GM21423 (cell line): ENCODE results near the gene OSBPL10.

Source experiments
- ATAC-seq: cut with Tn5 transposase; IDR thresholded peaks from one replicate; pipeline ENCODE4 v1.9.1; 2021; ENCODE audit warnings: mild to moderate bottlenecking, moderate library complexity; ENCODE audit not compliant: unreplicated experiment

OSBPL10 gene

DNA sequence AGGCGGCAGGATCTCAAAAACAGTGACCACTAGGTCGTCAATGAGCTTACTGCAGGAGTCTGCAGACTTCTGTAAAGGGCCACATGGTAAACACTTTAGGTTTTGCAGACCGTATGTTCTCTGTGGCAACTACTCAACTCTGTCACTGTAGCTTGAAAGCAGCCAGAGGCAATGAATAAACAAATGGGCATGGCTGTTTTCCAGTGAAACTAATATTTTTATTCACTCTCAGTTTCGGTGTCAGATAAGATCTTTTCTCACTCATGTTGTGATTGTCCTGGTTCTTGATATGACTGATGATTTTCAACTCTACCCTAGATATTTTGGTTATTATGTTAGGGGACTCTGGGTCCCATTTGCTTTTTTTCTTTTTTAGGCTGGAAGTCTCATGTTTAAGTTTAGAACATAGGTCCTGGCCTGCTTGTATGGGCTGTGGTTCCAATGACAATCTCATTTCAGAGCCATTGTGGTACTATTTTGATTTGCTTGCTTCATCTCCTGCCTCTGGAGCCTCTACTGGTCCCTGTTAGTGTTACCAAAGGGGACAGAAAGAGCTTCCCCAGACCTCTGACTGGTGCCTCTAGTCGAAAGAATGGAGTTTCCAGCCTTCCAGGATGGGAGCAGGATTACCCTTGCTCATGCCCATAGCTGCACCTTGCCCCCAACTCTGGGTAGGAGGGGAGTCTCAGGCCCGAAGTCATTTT is 226.3 kb downstream of the OSBPL10 start:
- ATAC-seq: peak; percentile 80

DNA sequence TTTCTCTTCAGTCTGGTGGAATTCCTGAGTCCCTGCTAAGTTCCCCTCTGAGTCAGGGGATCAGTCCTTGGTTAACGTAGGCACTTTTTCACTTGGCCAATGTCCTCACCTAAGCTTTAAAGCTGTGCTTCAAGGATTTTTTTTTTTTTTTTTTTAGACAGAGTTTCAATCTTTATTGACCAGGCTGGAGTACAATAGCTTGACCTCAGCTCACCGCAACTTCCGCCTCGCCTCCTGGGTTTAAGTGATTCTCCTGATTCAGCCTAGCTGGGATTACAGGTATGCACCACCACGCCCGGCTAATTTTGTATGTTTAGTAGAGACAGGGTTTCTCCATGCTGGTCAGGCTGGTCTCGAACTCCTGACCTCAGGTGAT is 228.0 kb downstream of the OSBPL10 start:
- no peak for ATAC-seq

DNA sequence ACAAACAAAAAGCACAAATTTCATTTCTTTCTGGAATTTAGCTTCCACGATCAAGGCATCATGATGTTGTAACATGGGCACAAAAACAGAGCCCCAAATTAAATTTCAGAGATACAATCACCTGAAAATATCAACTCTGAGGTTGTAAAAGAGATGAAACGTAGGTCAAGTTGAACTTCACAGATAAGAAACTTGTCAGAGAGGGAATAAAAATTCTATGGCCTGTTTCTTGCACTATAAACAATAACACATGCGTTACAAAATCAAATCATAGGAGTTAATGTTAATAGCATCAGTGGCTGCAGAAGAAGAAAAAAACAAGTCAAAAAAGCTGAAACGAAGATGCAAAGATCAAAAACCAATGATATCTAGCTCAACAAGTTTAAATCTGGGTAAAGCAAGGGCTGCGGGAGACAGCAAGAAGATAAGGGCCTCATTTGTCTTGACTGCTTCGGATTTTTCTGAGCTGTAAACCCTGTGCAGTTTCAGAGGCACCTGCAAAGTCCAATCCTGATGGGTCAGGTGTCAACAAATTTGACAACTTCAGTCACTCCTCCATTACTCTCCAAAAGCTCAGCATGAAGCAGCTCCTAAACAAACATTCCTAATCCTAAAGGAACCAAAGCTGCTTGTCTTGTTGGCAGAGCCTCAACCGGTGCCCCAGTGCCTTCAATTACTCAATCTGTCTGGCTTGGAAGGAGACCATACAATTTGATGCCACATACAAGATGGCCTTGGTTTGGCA is 228.6 kb downstream of the OSBPL10 start:
- no peak for ATAC-seq

DNA sequence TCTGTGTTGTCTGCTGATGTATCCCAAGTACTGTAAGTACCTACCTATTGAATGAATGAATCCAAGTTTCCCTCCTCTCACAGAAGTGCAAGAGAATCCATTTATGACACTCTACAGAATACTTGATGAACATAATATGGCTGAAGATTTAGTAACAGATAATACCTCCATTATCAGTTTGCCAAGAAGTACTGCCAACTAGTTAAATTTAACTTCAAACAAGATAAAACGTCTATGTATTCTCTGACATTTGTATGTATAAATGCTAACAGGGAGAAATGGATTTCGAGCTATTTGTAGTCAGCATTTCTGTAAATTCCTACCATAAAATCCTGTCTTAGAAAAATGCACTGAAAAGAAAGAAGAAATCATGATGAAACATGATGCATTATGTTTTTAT is 230.7 kb downstream of the OSBPL10 start:
- no peak for ATAC-seq

DNA sequence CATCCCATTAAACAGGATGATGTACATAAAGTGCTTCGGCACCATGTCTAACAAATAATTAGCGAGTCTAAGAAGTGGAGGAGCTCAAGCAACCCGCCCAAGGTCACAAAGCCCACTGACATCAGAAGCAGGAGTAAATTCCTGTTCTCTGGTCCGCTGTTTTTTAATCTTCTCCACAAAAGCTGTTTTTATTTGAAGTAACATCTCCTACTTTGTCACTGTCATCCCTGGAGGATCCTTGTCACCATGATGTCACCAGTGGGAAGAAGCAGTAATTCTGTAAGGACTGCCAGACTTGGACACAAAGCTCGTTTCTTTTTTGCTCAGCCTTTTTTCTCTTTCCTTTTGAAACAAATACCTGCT is 232.1 kb downstream of the OSBPL10 start:
- no peak for ATAC-seq

DNA sequence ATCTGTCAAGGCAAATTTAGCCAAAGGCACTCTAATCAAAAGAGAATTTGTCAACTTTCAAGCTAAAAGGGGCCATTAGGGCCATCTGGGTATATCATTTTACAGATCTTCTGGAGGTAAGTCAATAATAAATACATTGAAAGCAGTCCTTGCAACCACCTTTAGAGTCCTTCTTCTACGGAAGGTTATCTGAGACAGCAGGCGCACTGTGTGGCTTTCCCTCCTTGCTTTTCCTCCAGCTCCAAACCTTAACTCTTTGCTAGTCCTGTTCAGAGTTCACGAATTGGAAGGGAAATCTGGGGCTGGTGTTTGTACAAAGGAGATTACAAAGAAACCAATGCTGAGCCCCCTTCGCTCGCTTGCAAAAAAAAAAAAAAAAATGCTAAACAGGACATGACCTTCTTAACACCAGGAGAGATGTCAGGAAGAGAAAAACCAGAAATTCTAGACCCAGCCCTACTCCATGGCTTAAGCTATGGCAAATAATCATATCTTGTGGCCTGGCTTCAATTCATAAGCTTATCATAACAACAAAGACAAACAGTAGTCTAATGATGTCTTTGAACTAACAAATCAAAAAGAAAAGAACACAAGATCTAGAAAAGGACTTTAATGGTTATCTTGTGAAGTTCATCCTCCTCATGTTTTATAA is 232.7 kb downstream of the OSBPL10 start:
- ATAC-seq: no peak

DNA sequence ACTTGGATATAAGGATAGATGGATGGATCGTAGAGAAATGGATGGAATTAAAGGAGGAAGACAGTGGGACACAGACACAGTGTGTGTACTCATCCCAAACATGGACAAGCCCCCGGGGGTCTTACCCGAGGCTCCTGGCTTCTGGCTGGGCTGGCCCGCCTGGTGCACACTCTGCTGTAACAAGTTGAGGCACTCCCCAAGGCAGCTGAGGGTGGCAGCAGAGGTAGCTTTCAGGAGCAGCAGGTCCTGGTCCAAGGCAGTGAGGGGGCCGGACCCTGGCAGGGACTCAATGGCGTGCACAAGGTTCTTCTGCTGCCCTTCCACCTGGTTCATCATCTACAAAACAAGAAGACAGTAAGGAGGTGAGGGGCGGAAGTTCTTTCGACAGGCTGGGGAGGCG is 233.3 kb downstream of the OSBPL10 start:
- no peak for ATAC-seq

DNA sequence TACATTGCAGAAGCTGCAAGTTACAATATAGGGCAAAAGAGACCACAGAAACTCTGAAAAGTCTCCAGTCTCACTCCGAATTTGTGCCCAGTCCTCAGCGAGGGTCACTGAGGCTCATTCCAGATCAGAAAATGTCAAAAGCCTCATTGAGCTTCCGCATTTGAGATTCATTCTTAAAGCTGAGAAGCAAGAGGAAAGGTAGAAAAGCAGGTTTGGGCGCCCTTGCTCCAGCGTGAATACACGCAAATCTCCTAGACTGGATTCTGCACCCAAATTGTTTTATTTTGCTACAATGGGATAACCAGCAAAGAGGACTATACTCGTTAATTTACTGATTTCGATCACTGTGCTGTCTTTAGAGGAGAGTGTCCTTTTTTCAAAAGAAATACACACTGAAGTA is 236.1 kb downstream of the OSBPL10 start:
- no peak for ATAC-seq

DNA sequence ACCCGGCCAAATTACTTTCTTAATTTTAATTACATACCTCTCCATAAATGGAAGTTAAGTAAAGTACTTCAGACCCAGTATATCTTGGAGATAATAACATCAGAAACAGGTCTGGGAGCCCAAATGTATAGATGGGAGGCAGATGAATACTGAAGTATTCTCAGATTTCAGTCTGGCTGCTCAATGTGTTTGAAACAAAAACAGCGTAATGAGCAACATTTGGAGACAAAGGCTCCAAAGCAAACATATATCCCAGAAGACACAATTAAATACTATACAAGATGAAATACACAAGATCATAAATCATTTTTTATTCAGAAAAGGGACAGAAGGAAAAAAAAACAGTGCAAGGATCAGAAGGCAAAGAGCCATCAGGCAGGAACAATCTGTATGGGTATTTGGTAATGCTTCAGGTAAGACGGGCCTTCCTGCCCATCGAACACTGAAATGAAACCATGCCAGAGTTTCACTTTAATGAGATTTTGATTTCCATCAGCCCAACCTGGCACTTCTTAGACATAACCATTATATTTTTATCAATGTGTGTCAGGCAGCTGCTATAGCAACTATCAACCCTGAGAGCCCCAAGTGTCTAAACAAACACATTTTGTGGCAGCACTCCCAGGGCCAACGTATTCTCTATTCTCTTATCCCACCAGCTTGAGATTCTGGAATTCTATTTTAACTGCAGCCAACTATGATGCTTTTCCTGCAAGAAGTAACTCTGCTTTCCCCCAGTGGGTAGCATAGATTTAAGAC is 237.6 kb downstream of the OSBPL10 start:
- no peak for ATAC-seq

DNA sequence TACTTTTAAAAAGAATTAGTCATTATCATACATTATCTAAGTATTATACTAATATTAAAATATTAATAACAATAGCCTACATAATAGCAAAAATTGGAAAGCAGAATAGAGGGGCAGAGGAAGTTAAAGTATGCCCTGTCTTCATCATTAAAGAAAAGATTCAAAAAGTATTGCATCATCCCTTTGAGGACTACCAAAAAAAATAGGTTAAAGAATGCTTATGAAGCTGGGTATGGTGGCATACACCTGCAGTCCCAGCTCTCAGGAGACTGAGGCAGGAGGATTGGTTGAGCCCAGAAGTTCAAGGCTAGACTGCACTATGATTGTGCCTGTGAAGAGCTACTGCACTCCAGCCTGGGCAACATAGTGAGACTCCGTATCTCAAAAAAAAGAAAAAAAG is 240.7 kb downstream of the OSBPL10 start:
- ATAC-seq: no peak

DNA sequence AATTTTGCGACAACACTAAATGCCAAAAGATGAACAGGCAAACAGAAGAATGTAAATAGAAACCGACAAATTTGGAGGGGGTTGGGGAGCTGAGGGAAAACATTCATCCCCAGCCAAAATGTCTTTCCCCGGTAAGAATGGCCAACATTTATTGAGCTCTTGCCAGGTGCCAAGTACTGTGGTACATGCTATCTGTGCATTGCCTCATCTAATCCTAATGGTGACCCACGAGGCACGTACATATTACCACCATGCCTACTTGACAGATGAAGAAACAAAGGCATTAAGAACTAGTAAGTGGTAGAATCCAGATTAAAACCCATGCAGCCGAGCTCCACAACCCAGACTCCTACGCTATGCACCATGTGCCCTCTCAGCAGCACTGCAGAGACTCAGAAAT is 242.7 kb downstream of the OSBPL10 start:
- no peak for ATAC-seq

DNA sequence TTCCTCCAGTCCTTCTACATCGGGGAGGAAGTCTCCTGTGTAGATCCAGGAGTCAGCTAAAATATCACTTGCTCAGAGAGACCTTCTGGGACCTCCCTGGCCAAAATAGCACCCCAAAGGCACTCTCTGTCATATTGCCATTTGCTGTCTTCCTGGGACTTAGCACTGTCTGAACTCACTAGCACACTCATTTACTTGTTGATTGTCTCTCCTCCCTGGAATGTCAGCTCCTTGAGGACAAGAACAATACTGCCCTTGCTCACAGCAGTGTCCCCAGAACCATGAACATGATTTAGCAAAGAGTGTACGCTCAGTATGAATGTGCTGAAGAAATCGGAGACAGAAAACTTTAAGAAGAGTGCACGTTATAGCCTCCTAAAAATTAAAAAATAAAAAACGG is 245.4 kb downstream of the OSBPL10 start:
- no peak for ATAC-seq

DNA sequence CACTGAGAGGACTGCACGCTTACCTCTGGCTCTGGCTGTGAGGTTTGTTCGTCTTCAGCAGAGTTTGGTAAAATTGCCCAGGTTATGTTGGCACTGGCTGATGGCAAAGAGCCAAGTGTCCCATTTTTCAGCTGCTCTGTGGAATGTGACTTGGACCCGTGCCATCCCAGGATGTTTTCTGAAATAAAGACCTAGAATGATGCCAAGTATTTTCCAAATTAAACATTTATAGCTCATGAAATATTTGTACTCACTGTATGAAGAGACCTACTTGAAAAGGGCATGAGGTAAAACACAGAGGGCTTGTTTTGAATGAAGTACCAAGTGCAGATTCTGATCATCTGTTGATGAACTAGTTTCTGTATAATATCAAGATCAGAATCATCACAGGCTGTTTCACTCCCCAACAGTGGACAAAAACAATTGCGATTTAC is 247.8 kb downstream of the OSBPL10 start:
- no peak for ATAC-seq

DNA sequence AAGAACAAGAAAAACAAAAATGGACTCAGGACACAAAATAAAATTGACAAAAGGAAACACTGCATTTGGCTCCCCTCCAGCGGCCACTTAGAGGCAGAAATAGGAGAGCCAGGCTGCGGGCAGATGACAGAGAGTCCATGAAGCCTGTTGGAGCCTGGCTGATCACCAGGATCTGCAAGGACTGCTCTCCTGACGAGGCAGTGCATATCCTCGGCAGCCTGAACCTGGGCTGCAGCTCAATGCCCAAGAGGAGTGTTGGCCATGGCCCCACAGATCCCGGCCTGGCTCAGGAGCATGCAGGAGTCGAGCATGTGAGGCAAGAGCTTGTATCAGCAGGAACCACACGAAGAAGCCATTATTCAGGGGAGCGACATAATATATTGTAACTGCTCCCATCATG is 248.5 kb downstream of the OSBPL10 start:
- no peak for ATAC-seq

DNA sequence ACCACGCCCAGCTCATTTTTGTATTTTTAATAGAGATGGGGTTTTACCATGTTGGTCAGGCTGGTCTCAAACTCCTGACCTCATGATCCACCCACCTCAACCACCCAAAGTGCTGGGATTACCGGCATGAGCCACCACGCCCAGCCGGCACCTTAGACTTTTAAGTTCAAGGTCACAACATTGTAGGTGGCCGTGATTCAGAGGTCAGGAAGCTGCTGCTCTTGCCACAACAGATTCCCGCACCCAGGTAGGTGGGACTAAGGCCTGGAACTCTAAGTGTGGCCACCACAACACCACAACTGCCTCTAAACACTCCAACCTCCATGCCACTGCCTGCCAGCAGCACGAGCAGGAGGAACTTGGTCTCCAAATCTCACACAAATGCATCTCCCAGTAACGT is 251.5 kb downstream of the OSBPL10 start:
- ATAC-seq: no peak

DNA sequence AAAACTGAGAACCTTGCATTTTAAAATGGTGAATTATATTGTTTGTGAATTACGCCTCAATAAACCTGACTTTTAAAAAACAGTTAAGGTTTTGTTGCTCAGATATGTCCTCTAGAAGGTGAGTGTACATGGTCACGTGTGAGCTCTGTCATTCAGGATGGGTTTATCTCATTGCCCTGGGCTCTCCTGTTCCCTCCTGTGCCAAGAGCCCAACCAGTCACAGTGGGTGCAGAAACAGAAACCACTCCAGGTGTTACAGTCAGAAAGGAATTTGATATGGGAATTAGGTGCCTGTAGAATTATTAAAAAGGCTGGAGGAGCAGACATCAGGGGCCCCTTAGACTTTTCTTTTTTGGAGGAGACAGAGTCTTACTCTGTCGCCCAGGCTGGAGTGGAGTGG is 252.0 kb downstream of the OSBPL10 start:
- no peak for ATAC-seq

DNA sequence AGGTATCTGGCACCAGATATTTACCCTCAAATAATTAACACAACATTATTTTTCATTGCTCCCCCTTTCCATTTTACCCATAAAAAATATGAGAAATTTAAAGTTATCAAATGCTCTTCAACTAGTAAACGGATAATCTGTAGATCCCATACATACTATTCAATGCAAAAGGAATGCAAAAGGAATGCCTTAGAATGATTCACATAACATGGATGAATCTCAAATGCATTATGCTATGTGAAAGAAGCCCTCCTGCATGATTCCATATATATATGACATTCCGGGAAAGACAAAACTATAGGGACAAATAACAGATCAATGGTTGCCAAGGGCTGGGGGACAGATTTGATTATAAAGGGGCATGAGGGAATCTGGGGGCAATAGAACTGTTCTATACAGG is 252.7 kb downstream of the OSBPL10 start:
- ATAC-seq: no peak

DNA sequence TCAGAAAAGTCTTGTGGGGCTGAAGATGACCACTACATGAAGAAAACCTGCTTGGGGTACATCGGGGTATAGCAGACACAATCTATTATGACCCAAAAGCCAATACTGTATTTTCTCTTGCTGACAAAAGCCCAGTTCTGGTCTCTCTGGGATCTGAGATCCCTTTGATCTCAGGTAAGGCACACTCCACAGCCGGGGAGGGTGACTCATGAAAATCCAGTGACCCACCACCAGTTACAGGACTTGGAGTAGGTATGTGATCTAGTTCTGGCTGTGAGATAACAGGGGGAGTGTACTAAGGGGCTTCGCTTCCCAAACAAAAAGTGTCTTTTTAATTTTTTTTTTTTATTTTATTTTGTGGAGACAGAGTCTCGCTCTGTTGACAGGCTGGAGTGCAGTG is 255.1 kb downstream of the OSBPL10 start:
- ATAC-seq: no peak

DNA sequence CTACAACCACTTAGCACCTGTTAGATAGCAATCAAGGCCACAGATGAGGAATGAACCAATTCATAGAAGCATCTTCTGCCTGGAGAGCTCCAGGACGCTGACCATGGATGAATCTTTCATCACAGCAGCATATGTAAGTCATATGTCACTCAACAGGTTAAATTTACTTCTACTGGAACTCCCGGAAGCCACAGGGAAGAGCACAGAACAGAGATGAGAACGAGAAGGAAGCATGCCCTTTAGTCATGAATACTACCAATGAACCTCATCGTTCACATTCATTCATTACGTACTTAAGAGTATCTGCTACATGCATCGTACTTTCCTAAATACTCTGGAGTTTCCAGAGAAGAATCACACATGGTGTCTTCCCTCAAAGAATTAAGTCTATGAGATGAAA is 255.5 kb downstream of the OSBPL10 start:
- no peak for ATAC-seq

DNA sequence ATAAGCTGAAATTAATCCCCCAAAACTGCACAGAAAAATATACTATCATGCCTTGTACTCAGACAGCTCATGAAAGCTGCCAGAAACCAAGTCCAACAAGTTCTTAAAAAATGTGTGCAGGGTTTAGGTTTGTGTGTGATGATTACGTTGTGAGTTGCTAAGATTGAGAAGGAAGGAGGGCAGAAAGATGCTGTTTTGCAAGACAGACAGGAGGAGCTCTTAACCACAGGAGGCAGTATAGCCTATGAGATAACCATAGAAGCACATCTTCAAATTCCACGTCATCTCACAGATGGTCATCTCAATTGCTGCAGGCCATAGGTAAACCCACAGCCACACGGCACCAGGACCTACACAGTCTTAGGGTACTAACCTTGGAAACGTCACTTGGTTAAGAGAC is 256.4 kb downstream of the OSBPL10 start:
- ATAC-seq: no peak

DNA sequence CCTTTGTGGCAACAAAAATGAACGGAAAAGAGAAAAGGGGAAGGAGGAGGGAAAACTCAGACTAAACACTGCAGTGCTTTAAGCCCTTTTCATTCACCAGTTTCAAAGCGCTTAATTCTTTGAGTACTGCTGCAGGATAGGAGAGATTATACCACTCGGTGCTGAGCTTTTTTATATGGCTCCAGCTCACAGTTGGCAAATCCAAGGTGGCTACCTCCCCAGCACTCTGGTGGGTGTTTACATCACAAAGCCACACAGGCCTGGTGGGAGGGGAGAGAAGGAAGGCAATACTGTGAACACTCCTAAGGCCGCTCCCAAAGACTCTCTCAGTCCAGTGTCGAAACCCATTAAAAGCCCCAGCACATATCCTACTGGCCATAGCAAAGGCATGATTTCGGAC is 256.9 kb downstream of the OSBPL10 start:
- no peak for ATAC-seq

DNA sequence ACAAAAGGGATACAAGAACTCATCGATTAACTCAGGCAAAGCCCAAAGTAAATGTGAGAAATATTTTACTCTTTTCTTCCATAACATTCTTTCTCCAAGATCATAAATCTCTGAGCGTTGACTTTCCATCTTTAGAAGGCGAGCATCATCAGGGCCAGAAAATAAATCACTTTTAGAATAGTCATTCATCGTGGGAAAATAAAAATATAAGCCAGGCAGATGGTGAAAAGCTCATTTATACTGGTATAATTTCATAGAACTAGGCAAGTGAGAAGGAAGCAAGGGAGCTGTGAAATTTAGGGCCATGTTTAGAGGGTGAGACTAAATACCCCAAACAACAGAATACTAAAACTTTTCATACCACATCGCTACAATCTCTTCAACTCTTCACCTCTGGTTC is 257.4 kb downstream of the OSBPL10 start:
- no peak for ATAC-seq
